AG04449 (cell line): ENCODE results near the gene HCFC1R1.
"Not testable (repeated sequence)": the region's sequence is repeated elsewhere in the genome, so short reads cannot be mapped to it uniquely, and the experiment has no call there.

Source experiments
- CTCF ChIA-PET: fragments of 350-600 bp; formaldehyde crosslinking; extraction: SDS; loops from one replicate; lab custom pipeline; 2021; ENCODE audit warnings: antibody characterized with exemption; lab: Yijun Ruan, JAX
- POLR2A ChIA-PET: fragments of 400-600, 350-600 bp; formaldehyde crosslinking; extraction: SDS; loops from one replicate; lab custom pipeline; 2020; ENCODE audit warnings: antibody characterized with exemption, inconsistent platforms; lab: Yijun Ruan, JAX
- DNase-seq: peaks from one replicate; pipeline ENCODE4 v3.0.0-alpha.2; 2010; ENCODE audit warnings: low read depth, low spot score
- H3K4me3 ChIP-seq: 2 replicates; pipeline ENCODE4 v1.5.1; 2011; ENCODE audit warnings: low read depth, mild to moderate bottlenecking, control low read depth, low read length
- TF ChIP-seq, protein P1 (sequence below): IDR thresholded peaks from one replicate; pipeline ENCODE4 v1.5.1; 2011; ENCODE audit warnings: mild to moderate bottlenecking, moderate library complexity, low read length, control low read depth, inconsistent platforms; ENCODE audit not compliant: insufficient read depth; ENCODE audit errors: missing control alignments

The HCFC1R1 gene, protein sequence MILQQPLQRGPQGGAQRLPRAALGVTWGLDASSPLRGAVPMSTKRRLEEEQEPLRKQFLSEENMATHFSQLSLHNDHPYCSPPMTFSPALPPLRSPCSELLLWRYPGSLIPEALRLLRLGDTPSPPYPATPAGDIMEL

GRCh38 chr16:3023669-3024478 is at the start of gene HCFC1R1, which contains the start of gene THOC6:
TSS of gene HCFC1R1 (minus strand) at chr16:3023942. CDS start at chr16:3023941, 1 bp downstream.
TSS of gene THOC6 (plus strand) at chr16:3024035. CDS start at chr16:3024327, 292 bp downstream.
- peak within 1 kb of the TSS; percentile 75 for H3K4me3 ChIP-seq
- TF ChIP-seq, protein P1, sequence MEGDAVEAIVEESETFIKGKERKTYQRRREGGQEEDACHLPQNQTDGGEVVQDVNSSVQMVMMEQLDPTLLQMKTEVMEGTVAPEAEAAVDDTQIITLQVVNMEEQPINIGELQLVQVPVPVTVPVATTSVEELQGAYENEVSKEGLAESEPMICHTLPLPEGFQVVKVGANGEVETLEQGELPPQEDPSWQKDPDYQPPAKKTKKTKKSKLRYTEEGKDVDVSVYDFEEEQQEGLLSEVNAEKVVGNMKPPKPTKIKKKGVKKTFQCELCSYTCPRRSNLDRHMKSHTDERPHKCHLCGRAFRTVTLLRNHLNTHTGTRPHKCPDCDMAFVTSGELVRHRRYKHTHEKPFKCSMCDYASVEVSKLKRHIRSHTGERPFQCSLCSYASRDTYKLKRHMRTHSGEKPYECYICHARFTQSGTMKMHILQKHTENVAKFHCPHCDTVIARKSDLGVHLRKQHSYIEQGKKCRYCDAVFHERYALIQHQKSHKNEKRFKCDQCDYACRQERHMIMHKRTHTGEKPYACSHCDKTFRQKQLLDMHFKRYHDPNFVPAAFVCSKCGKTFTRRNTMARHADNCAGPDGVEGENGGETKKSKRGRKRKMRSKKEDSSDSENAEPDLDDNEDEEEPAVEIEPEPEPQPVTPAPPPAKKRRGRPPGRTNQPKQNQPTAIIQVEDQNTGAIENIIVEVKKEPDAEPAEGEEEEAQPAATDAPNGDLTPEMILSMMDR: no peak
- ChIA-PET CTCF (interaction anchor here (1.2 to 6.5 kb wide), 3 partner anchors 8 to 36 kb away, joined by 4 to 71 read pairs (median 6); no protein-coding TSS in a partner anchor), POLR2A (interaction anchor here (0.6 to 5.7 kb wide), 7 partner anchors 8 to 136 kb away, joined by 3 to 40 read pairs (median 5); partner anchors contain the start of gene ZNF213)
- peak; percentile 80 for DNase-seq

- TF ChIP-seq, protein P1: no peak
- ChIA-PET POLR2A (no interaction called here), CTCF (no interaction called here)
These were observed 49.7 kb upstream of the HCFC1R1 start for GRCh38 chr16:3073448-3073847.

GRCh38 chr16:3072576-3073263 is 49.0 kb upstream of the HCFC1R1 start:
- H3K4me3 ChIP-seq, DNase-seq, POLR2A ChIA-PET, CTCF ChIA-PET: not testable (repeated sequence)

More at GRCh38 chr16:3073448-3073847, 49.7 kb upstream of the HCFC1R1 start:
- no peak for DNase-seq
- no peak overlapping the region for H3K4me3 ChIP-seq

GRCh38 chr16:3072148-3072547 is 48.4 kb upstream of the HCFC1R1 start:
- CTCF ChIA-PET, POLR2A ChIA-PET, H3K4me3 ChIP-seq, DNase-seq: not testable (repeated sequence)

- TF ChIP-seq, protein P1: no peak
- ChIA-PET CTCF (interaction anchor here (3.4 kb wide), 1 partner anchor 12 kb away, joined by 21 read pairs; no protein-coding TSS in a partner anchor), POLR2A (no interaction called here)
- no peak overlapping the region for H3K4me3 ChIP-seq
- DNase-seq: no peak
These were observed 47.9 kb upstream of the HCFC1R1 start for GRCh38 chr16:3071655-3072054.

DNA sequence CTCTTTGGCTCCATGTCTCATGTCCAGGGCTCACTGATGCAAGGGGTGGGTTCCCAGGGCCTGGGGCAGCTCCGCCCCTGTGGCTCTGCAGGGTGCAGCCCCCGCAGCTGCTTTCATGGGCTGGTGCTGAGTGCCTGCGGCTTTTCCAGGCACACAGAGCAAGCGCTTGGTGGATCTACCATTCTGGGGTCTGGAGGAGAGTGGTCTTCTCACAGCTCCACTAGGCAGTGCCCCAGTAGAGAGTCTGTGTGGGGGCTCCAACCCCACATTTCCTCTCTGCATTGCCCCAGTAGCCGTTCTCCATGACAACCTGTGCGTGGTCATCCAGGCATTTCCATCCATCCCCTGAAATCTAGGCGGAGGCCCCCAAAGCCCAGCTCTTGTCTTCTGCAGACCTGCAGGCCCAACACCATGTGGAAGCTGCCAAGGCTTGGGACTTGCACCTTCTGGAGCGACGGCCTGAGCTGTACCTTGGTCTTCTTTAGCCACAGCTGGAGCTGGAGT is 46.9 kb upstream of the HCFC1R1 start:
- no peak for DNase-seq
- TF ChIP-seq, protein P1: no peak
- H3K4me3 ChIP-seq: no peak overlapping the region
- POLR2A ChIA-PET: no interaction called here
- CTCF ChIA-PET: interaction anchor here (3.4 kb wide), 1 partner anchor 11 kb away, joined by 21 read pairs; no protein-coding TSS in a partner anchor

DNA sequence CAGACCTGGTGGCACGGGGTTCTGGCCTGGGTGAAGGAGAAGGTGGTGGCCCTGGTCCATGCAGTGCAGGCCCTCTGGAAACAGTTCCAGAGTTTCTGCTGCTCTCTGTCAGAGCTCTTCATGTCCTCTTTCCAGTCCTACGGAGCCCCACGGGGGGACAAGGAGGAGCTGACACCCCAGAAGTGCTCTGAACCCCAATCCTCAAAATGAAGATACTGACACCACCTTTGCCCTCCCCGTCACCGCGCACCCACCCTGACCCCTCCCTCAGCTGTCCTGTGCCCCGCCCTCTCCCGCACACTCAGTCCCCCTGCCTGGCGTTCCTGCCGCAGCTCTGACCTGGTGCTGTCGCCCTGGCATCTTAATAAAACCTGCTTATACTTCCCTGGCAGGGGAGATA is 45.4 kb upstream of the HCFC1R1 start:
- DNase-seq, H3K4me3 ChIP-seq, POLR2A ChIA-PET: not testable (repeated sequence)
- CTCF ChIA-PET: interaction anchor here (3.4 kb wide), 1 partner anchor 10 kb away, joined by 21 read pairs; no protein-coding TSS in a partner anchor
